ENCODE results near the gene AIG1. TPM values are rescaled to one million over a fixed set of nuclear protein-coding genes. Genes with fewer than 3 reads are reported as not detected.

AIG1 gene
- total RNA-seq, 2 experiments from 2014 or later = 0.40 to 0.85 TPM

GRCh38 chr6:143286251-143286795, 225.6 kb downstream of the AIG1 start:
- no peaks in the 10 kb centered on the region for H4K20me1 ChIP-seq (ENCODE audit: insufficient read depth, low read length)
- no peak overlapping the region for H3K27ac ChIP-seq (ENCODE audit: low read depth, low read length, poor library complexity, severe bottlenecking)
- H3K4me3 ChIP-seq (ENCODE audit: low read depth, low read length, poor library complexity, severe bottlenecking) = no peak overlapping the region
- H2AFZ ChIP-seq (ENCODE audit: low read length) = no peak overlapping the region
- intact Hi-C loops (cut with micrococcal nuclease; ENCODE audit: unreplicated experiment) = no loop called here
- ChIA-PET POLR2A (interaction anchor here (0.9 kb wide), 1 partner anchor 463 kb away, joined by 4 read pairs; no protein-coding TSS in a partner anchor), CTCF (ENCODE audit: unreplicated experiment) (no interaction called here)
- H3K4me1 ChIP-seq (ENCODE audit: insufficient read depth, low read length, poor library complexity, severe bottlenecking) = no peaks in the 10 kb centered on the region
- H3K36me3 ChIP-seq (ENCODE audit: insufficient read depth, low read length) = no peaks in the 10 kb centered on the region
- DNase-seq (ENCODE audit: low spot score) = no peak
- TF ChIP-seq, protein P1, sequence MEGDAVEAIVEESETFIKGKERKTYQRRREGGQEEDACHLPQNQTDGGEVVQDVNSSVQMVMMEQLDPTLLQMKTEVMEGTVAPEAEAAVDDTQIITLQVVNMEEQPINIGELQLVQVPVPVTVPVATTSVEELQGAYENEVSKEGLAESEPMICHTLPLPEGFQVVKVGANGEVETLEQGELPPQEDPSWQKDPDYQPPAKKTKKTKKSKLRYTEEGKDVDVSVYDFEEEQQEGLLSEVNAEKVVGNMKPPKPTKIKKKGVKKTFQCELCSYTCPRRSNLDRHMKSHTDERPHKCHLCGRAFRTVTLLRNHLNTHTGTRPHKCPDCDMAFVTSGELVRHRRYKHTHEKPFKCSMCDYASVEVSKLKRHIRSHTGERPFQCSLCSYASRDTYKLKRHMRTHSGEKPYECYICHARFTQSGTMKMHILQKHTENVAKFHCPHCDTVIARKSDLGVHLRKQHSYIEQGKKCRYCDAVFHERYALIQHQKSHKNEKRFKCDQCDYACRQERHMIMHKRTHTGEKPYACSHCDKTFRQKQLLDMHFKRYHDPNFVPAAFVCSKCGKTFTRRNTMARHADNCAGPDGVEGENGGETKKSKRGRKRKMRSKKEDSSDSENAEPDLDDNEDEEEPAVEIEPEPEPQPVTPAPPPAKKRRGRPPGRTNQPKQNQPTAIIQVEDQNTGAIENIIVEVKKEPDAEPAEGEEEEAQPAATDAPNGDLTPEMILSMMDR (conservative IDR thresholded peaks at IDR 0.05; ENCODE audit: low read length) = no peak
- TF ChIP-seq EZH2phosphoT487 (IDR thresholded peaks at IDR 0.05; ENCODE audit: borderline replicate concordance, low read depth, low read length) = no peak
- H3K9me3 ChIP-seq (ENCODE audit: low read length) = no peaks in the 10 kb centered on the region
- H3K4me2 ChIP-seq (ENCODE audit: low read length) = no peak overlapping the region
- H3K79me2 ChIP-seq (ENCODE audit: insufficient read depth, low read depth, low read length) = no peaks in the 10 kb centered on the region
- no peaks in the 10 kb centered on the region for H3K9me2 ChIP-seq (ENCODE audit: insufficient read depth, low read length)
- BruUV-seq (replicated peaks) = no TSS peak

DNA sequence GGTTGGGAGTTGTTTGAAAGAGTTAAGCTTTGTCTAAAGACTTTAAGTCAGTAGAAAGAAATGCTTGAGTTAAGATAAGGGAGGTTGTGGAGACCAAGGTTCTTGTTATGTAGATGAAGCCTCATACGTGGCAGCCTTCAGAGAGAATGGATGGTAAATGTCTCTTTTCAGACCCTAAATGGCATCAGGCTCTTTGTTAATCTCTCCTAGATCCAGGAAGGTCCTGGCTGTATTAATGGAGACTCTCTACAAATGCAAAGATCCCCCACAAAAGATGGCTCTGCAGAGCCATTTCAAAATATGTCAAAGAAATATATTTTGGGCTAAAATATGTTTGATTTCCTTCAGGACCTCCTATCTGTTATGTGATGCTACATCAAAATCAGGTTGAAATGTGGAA, 228.2 kb downstream of the AIG1 start:
- no peaks in the 10 kb centered on the region for H3K4me1 ChIP-seq (ENCODE audit: insufficient read depth, low read length, poor library complexity, severe bottlenecking)
- POLR2A ChIA-PET = no interaction called here
- no peaks in the 10 kb centered on the region for H3K36me3 ChIP-seq (ENCODE audit: insufficient read depth, low read length)
- H3K4me2 ChIP-seq (ENCODE audit: low read length) = no peak overlapping the region
- no peaks in the 10 kb centered on the region for H4K20me1 ChIP-seq (ENCODE audit: insufficient read depth, low read length)
- H3K9me2 ChIP-seq (ENCODE audit: insufficient read depth, low read length) = no peaks in the 10 kb centered on the region
- intact Hi-C loops (cut with micrococcal nuclease; ENCODE audit: unreplicated experiment) = no loop called here
- CTCF ChIA-PET (ENCODE audit: unreplicated experiment) = no interaction called here
- no peak overlapping the region for H2AFZ ChIP-seq (ENCODE audit: low read length)
- H3K4me3 ChIP-seq (ENCODE audit: low read depth, low read length, poor library complexity, severe bottlenecking) = no peak overlapping the region
- DNase-seq (ENCODE audit: low spot score) = no peak
- no peaks in the 10 kb centered on the region for H3K79me2 ChIP-seq (ENCODE audit: insufficient read depth, low read depth, low read length)
- H3K9me3 ChIP-seq (ENCODE audit: low read length) = no peaks in the 10 kb centered on the region
- no peak for TF ChIP-seq EZH2phosphoT487 (IDR thresholded peaks at IDR 0.05; ENCODE audit: borderline replicate concordance, low read depth, low read length)
- TF ChIP-seq, protein P1 (conservative IDR thresholded peaks at IDR 0.05; ENCODE audit: low read length) = no peak
- BruUV-seq (replicated peaks) = no TSS peak
- H3K27ac ChIP-seq (ENCODE audit: low read depth, low read length, poor library complexity, severe bottlenecking) = no peak overlapping the region

DNA sequence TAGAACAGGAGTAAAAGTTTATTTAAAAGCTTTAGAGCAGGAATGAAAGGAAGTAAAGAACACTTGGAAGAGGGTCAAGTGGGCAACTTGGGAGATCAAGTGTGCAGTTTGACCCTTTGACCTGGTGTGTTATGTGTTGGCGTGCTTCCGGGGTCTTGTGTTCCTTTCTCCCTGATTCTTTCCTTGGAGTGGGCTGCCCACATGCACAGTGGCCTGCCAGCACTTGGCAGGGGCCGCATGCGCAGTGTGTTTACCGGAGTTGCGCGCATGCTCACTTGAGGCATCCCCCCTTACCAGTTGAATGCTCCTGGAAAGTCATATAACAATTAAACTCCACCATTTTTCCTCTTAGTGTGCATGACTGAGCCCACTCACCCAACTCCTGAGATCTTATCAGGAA, 229.5 kb downstream of the AIG1 start:
- ChIA-PET CTCF (ENCODE audit: unreplicated experiment) (no interaction called here), POLR2A (no interaction called here)
- H3K79me2 ChIP-seq (ENCODE audit: insufficient read depth, low read depth, low read length) = no peaks in the 10 kb centered on the region
- intact Hi-C loops (cut with micrococcal nuclease; ENCODE audit: unreplicated experiment) = no loop called here
- H3K4me1 ChIP-seq (ENCODE audit: insufficient read depth, low read length, poor library complexity, severe bottlenecking) = no peaks in the 10 kb centered on the region
- no peak overlapping the region for H3K27ac ChIP-seq (ENCODE audit: low read depth, low read length, poor library complexity, severe bottlenecking)
- H3K4me2 ChIP-seq (ENCODE audit: low read length) = no peak overlapping the region
- H4K20me1 ChIP-seq (ENCODE audit: insufficient read depth, low read length) = no peaks in the 10 kb centered on the region
- H3K36me3 ChIP-seq (ENCODE audit: insufficient read depth, low read length) = no peaks in the 10 kb centered on the region
- BruUV-seq (replicated peaks) = no TSS peak
- H3K9me2 ChIP-seq (ENCODE audit: insufficient read depth, low read length) = no peaks in the 10 kb centered on the region
- no peaks in the 10 kb centered on the region for H3K9me3 ChIP-seq (ENCODE audit: low read length)
- DNase-seq (ENCODE audit: low spot score) = no peak
- TF ChIP-seq EZH2phosphoT487 (IDR thresholded peaks at IDR 0.05; ENCODE audit: borderline replicate concordance, low read depth, low read length) = no peak
- TF ChIP-seq, protein P1 (conservative IDR thresholded peaks at IDR 0.05; ENCODE audit: low read length) = no peak
- no peak overlapping the region for H2AFZ ChIP-seq (ENCODE audit: low read length)
- no peak overlapping the region for H3K4me3 ChIP-seq (ENCODE audit: low read depth, low read length, poor library complexity, severe bottlenecking)
